Fibroblast of the aortic adventitia (primary cell): ENCODE measurements around the gene PACSIN3. TPM values are rescaled to one million over a fixed set of nuclear protein-coding genes. Genes with fewer than 3 reads are reported as not detected.
"Not testable (repeated sequence)": the region's sequence is repeated elsewhere in the genome, so short reads cannot be mapped to it uniquely, and the experiment has no call there.

Experiments
- DNase-seq: peaks from one replicate; pipeline ENCODE4 v3.0.0-alpha.2; 2010; ENCODE audit warnings: low read depth
- H3K4me3 ChIP-seq: 2 replicates; pipeline ENCODE4 v1.5.1; 2011; ENCODE audit warnings: low read depth, mild to moderate bottlenecking, control low read depth, low read length, moderate library complexity
- total RNA-seq: library from RNA; depleted of rRNA; stranded (reverse); fragments of >200 nt; gene quantifications from 2 replicates; pipeline ENCODE4 v1.2.3, GENCODE V29; 2012; ENCODE audit warnings: low replicate concordance
- TF ChIP-seq, protein P1 (sequence below): IDR thresholded peaks from 2 replicates; pipeline ENCODE4 v1.5.1; 2011; ENCODE audit warnings: mild to moderate bottlenecking, low read length, control low read depth, inconsistent platforms; ENCODE audit not compliant: insufficient read depth

PACSIN3 gene
- total RNA-seq, 1 donor: 28.8 TPM

DNA sequence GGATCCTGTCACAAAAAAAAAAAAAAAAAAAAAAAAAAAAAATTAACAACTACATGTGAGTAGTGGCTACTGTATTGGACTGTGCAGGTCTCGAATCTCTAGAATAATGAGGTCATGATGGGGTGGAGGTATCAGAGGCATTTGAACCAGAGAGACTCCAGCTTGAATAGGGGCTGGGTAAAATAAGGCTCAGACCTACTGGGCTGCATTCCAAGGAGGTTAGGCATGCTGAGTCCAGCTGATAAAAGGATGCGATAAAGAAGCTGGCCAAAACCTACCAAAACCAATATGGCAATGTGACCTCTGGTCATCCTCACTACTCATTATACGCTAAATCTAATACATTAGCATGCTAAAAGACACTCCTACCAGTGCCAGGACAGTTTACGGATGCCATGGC lies 5.9 kb upstream of the PACSIN3 start:
- H3K4me3 ChIP-seq: no peak overlapping the region
- TF ChIP-seq, protein P1, sequence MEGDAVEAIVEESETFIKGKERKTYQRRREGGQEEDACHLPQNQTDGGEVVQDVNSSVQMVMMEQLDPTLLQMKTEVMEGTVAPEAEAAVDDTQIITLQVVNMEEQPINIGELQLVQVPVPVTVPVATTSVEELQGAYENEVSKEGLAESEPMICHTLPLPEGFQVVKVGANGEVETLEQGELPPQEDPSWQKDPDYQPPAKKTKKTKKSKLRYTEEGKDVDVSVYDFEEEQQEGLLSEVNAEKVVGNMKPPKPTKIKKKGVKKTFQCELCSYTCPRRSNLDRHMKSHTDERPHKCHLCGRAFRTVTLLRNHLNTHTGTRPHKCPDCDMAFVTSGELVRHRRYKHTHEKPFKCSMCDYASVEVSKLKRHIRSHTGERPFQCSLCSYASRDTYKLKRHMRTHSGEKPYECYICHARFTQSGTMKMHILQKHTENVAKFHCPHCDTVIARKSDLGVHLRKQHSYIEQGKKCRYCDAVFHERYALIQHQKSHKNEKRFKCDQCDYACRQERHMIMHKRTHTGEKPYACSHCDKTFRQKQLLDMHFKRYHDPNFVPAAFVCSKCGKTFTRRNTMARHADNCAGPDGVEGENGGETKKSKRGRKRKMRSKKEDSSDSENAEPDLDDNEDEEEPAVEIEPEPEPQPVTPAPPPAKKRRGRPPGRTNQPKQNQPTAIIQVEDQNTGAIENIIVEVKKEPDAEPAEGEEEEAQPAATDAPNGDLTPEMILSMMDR: no peak
- DNase-seq: no peak

DNA sequence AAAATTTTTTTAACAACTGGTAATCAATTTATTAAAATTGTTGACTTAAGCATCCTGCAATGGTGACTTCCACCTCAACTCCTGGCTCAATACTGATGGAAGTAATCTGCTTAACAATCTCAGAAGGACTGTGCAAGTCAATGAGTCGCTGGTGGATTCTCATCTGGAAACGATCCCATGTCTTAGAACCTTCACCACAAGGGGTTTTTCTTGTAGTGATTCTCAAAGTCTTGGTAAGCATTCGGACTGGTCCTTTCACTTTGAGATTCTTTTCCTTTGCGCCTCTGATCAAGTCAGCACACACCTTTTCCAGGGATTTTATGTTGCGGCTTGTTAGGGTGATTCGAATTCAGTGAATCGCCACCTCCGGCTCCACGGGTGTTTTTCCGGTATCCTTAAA lies 4.9 kb upstream of the PACSIN3 start:
- not testable (repeated sequence) for DNase-seq, H3K4me3 ChIP-seq

DNA sequence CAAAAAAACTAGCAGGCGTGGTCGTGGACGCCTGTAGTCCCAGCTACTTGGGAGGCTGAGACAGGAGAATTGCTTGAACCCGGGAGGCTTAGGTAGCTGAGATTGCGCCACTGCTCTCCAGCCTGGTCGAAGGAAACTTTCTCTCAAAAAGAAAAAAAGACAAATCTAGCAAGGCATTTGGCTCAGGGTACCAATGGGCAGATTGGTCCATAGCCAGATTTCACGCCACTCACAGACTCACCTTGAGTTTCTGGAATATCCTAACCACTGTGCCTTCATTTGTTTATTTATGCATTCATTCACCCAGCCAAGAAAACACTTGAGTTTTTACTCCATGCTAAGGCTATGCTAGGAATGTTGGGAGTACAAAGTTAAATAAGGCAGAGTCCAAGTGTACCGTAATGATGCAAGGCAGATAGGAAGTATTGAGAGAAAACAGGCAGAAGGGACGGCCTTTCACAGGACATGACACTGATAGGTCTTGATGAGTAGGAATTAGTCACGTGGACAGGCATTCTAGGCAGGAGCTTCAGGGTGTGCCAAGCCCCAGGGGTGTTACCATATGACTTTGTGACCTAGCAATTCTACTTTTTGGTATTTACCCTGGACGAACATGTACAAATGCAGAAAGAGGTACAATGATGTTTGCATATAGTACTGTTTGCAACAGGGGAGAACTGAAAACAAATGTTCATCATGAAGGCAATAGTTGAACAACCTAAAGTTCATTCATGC lies 3.0 kb upstream of the PACSIN3 start:
- TF ChIP-seq, protein P1: no peak
- peak; percentile 89 for DNase-seq
- H3K4me3 ChIP-seq: no peak overlapping the region

DNA sequence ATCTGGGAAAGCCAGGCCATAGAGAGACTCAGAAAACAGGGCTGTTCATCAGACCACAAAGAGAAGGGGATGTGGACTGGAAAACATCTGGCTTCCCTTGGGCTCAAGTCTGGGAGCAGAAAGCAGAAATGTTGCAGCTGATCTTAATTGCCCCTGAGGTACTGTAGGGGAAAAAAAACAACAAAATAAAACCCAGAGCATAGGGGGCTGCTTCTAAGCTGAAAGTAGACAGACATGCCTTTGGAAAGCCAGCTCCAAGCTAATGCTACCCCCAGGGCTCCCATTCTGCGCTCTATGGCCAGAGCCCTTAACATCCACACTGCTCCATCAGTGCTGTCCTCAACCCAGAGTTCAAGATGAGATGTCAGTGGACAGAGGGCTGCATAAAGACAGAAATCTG lies 2.0 kb upstream of the PACSIN3 start:
- H3K4me3 ChIP-seq: no peak overlapping the region
- TF ChIP-seq, protein P1: no peak
- no peak for DNase-seq

DNA sequence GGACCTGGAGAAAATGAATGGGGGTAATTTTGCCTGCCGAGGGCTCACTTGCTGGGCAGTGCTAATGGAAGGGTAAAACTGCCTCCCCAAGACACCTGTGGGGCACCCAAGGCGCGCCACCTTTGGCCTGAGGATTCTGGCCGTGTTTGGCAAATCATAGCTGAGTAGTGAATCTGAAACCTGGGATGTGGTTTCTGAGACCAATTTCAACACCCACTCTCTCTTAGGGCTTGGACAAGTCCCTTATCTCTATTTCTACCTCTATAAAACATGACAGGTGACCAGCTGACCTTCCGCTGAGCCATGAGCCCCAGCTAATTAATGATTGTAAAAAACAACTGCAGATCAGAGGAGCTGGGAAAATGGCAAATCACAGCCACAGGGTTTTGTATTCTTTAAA lies 1.5 kb upstream of the PACSIN3 start:
- H3K4me3 ChIP-seq: no peak overlapping the region
- no peak for DNase-seq
- TF ChIP-seq, protein P1: no peak

DNA sequence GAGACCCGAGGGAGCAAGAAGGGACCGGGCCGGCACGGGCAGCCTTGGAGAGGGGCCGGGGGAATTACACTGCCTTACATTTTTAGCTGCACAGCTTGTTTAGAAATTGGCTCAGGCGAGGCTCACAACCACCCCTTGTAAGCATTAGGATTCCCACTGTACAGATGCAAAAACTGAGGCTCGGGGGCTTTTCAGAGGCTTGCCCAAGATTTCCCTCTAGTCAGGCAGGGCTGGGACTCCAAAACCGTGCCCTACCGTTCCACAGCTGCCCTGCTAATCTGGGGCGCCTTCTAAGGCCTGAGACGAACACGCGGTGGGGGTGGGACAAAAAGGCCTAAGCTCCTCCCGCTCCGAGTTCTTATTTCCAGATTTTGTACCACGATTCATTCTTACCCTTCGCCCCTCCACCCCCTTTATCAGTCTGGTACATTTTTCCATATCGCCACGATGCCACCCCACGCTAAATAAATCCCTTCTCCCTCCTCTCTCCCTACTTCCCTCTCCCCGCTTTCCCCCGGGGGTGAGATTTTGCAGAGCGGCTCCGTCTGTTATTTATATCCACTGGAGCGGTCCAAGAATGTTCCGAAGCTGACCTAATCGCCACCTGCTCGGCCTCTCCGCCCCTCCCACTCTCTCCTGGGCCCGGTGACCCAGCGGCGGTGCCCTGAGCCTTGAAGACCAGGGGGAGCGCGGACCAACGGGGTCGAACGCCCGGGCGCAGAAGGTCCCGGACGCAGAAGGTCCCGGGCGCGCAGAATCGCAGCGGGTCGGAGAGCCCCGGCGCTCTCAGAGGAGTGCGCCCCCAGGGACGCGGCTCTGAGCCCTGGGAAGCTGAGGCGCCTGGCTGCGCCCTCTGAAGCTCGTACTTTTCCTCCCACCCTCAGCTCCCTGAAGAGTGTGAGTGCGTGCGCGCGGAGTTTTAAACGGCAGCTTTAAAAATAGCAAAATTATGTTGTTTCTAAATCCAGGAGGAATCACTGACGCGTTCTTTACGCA lies 764 bp upstream of the PACSIN3 start:
- TF ChIP-seq, protein P1: peak; percentile 0
- peak; percentile 60 for DNase-seq
- peak overlapping the region; percentile 57 for H3K4me3 ChIP-seq
